Measurements from ENCODE around the gene ATXN2.

The ATXN2 gene

GRCh38 chr12:111455448-111456320, 143.4 kb downstream of the ATXN2 start:
- H3K9me2 ChIP-seq (replicated peaks; ENCODE audit: insufficient read depth, low read length): no peaks in the 10 kb centered on the region
- H3K79me2 ChIP-seq (ENCODE audit: low read length): no peaks in the 10 kb centered on the region; the same call in 1 of the 2 replicates
- H3K27ac ChIP-seq (ENCODE audit: low read length): no peak overlapping the region
- no peaks in the 10 kb centered on the region for H3F3A ChIP-seq (ENCODE audit: insufficient read depth, low read length)
- DNase-seq: no peak
- H3K4me3 ChIP-seq (ENCODE audit: low read length): no peak overlapping the region
- no peaks in the 10 kb centered on the region for H3K27me3 ChIP-seq (replicated peaks; ENCODE audit: insufficient read depth, low read length)
- no peak overlapping the region for H2AFZ ChIP-seq (ENCODE audit: low read length)
- H3K9ac ChIP-seq (ENCODE audit: low read length): no peak overlapping the region
- no peaks in the 10 kb centered on the region for H3K36me3 ChIP-seq (replicated peaks; ENCODE audit: insufficient read depth, low read length)
- no peak overlapping the region for H3K4me2 ChIP-seq (ENCODE audit: low read depth, low read length)
- TF ChIP-seq CTCF (IDR thresholded peaks at IDR 0.05; ENCODE audit: low read length): no peak
- no peak for TF ChIP-seq EZH2phosphoT487 (IDR thresholded peaks at IDR 0.05; ENCODE audit: low read length)
- no peak for TF ChIP-seq EZH2 (optimal IDR thresholded peaks at IDR 0.05; ENCODE audit: low read depth, low read length)
- H4K20me1 ChIP-seq (ENCODE audit: insufficient read depth, low read length): no peaks in the 10 kb centered on the region
- H3K9me3 ChIP-seq (replicated peaks; ENCODE audit: insufficient read depth, low read length): no peaks in the 10 kb centered on the region
- no peaks in the 10 kb centered on the region for H3K4me1 ChIP-seq (ENCODE audit: low read length)

DNA sequence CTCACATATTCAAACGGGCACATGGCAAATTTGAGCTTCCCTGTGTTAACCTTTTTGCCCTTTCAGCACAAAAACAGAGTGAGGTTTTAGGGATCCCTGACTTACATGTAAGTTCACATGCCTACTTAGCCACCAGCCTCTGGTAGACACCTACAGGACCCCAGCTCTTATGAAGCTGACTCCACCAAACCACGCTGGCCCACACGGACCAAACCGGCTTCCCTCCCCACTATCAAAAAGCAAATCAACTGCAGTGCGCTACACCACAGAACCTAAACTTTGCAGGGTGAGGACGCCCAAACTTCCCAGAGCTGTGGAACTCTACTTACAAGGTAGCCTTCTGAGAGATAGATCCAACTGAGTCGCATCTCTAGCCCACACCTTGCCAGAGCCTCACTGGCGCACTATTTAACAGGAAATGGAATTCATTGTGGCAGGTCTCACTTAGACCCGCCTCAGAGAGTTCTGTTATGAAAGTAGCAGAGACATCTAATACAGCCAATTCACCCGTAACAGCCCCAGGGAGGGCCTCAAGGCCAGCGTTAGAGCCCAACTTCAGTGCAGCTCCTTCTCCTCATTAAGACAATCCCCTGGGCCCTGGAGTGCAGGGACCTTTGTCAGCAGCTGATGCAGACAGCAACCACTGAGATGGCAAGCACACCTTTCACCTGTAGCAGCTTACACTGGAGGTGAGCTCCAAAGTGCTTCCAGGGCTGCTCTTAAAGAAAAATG, 144.2 kb downstream of the ATXN2 start:
- no peak overlapping the region for H3K9ac ChIP-seq (ENCODE audit: low read length)
- no peaks in the 10 kb centered on the region for H3K4me1 ChIP-seq (ENCODE audit: low read length)
- H3K27me3 ChIP-seq (replicated peaks; ENCODE audit: insufficient read depth, low read length): no peaks in the 10 kb centered on the region
- H3K79me2 ChIP-seq (ENCODE audit: low read length): no peaks in the 10 kb centered on the region; the same call in 1 of the 2 replicates
- no peak overlapping the region for H3K4me2 ChIP-seq (ENCODE audit: low read depth, low read length)
- H4K20me1 ChIP-seq (ENCODE audit: insufficient read depth, low read length): no peaks in the 10 kb centered on the region
- H2AFZ ChIP-seq (ENCODE audit: low read length): no peak overlapping the region
- H3K4me3 ChIP-seq (ENCODE audit: low read length): no peak overlapping the region
- DNase-seq: no peak
- no peaks in the 10 kb centered on the region for H3K36me3 ChIP-seq (replicated peaks; ENCODE audit: insufficient read depth, low read length)
- H3K9me2 ChIP-seq (replicated peaks; ENCODE audit: insufficient read depth, low read length): no peaks in the 10 kb centered on the region
- no peak overlapping the region for H3K27ac ChIP-seq (ENCODE audit: low read length)
- H3F3A ChIP-seq (ENCODE audit: insufficient read depth, low read length): no peaks in the 10 kb centered on the region
- H3K9me3 ChIP-seq (replicated peaks; ENCODE audit: insufficient read depth, low read length): no peaks in the 10 kb centered on the region
- TF ChIP-seq EZH2 (optimal IDR thresholded peaks at IDR 0.05; ENCODE audit: low read depth, low read length) (no peak), CTCF (IDR thresholded peaks at IDR 0.05; ENCODE audit: low read length) (no peak), EZH2phosphoT487 (IDR thresholded peaks at IDR 0.05; ENCODE audit: low read length) (no peak)

DNA sequence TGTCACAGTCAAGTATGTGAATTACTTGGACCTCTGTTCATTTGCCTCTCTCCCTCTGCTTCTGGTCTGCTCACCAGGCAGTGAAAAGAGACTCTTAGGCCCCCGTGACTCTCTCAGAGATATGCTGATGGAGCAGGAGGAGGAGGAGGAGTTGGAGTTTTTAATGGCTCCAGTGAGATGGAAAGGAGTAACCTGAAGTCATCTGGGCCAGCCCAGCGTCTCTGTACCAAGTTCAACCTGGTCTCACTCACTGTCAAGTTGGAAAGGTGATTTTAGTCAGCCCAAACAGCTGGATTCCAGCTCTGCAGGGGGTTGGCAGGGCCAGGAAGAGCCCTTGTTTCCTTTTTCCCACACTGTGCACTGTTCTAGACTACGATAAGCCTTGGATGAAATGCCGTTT, 144.8 kb downstream of the ATXN2 start:
- no peaks in the 10 kb centered on the region for H3K9me2 ChIP-seq (replicated peaks; ENCODE audit: insufficient read depth, low read length)
- no peaks in the 10 kb centered on the region for H3K27me3 ChIP-seq (replicated peaks; ENCODE audit: insufficient read depth, low read length)
- H3F3A ChIP-seq (ENCODE audit: insufficient read depth, low read length): no peaks in the 10 kb centered on the region
- H3K27ac ChIP-seq (ENCODE audit: low read length): no peak overlapping the region
- DNase-seq: no peak
- H3K36me3 ChIP-seq (replicated peaks; ENCODE audit: insufficient read depth, low read length): no peaks in the 10 kb centered on the region
- no peak overlapping the region for H2AFZ ChIP-seq (ENCODE audit: low read length)
- H3K79me2 ChIP-seq (ENCODE audit: low read length): no peaks in the 10 kb centered on the region; the same call in 1 of the 2 replicates
- no peak overlapping the region for H3K9ac ChIP-seq (ENCODE audit: low read length)
- H3K4me3 ChIP-seq (ENCODE audit: low read length): no peak overlapping the region
- H3K4me2 ChIP-seq (ENCODE audit: low read depth, low read length): no peak overlapping the region
- TF ChIP-seq CTCF (IDR thresholded peaks at IDR 0.05; ENCODE audit: low read length) (no peak), EZH2phosphoT487 (IDR thresholded peaks at IDR 0.05; ENCODE audit: low read length) (no peak), EZH2 (optimal IDR thresholded peaks at IDR 0.05; ENCODE audit: low read depth, low read length) (no peak)
- H3K9me3 ChIP-seq (replicated peaks; ENCODE audit: insufficient read depth, low read length): no peaks in the 10 kb centered on the region
- no peaks in the 10 kb centered on the region for H4K20me1 ChIP-seq (ENCODE audit: insufficient read depth, low read length)
- H3K4me1 ChIP-seq (ENCODE audit: low read length): no peaks in the 10 kb centered on the region

Data from MM.1S (cell line).